Erythroblast (primary cell): ENCODE results near the gene BLOC1S3.

Source experiments
- GATA1 ChIP-seq: IDR thresholded peaks from 2 replicates; pipeline ENCODE4 v1.6.1; 2011; ENCODE audit warnings: low read depth, mild to moderate bottlenecking, control low read depth, low read length, moderate library complexity
- POLR2A ChIP-seq: IDR thresholded peaks from 2 replicates; pipeline ENCODE4 v1.6.1; 2011; ENCODE audit warnings: mild to moderate bottlenecking, low read length

- TF ChIP-seq GATA1 (no peak), POLR2A (no peak)
These were observed 12.8 kb downstream of the BLOC1S3 start for GRCh38 chr19:45191375-45191774.
